ENCODE data around the gene LPIN1. TPM values are rescaled to one million over a fixed set of nuclear protein-coding genes. Genes with fewer than 3 reads are reported as not detected.

LPIN1 gene
- total RNA-seq, 1 experiment from 2014 or later: 4.4 TPM

DNA sequence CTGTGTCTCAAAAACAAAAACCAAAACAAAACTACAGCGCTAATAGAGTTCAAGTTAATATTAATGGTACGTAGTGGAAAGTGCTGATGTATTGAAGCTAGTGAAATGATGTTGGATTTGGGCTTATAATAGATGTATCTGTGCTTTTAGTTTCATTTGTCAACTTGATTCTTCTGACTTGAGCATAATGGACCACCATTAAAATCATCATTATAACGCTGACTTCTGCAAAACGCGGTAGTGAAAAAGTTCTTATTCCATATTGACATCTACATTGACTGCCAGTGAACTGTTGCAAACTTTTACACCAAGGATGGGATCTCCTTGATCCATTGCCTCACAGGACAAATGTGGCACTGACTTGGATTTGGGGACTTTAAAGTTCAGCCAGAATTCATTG is 85.0 kb downstream of the LPIN1 start:
- no peak overlapping the region for H2AFZ ChIP-seq (ENCODE audit: low read length)
- no peaks in the 10 kb centered on the region for H3K79me1 ChIP-seq (ENCODE audit: insufficient read depth, low read depth, low read length, poor library complexity, severe bottlenecking)
- no peak overlapping the region for H2BK20ac ChIP-seq (ENCODE audit: low read depth, low read length, poor library complexity, severe bottlenecking)
- no peaks in the 10 kb centered on the region for H3K9me3 ChIP-seq (ENCODE audit: control insufficient read depth, low read depth, low read length)
- H4K8ac ChIP-seq (replicated peaks; ENCODE audit: insufficient read length, low read depth, low read length): no peak overlapping the region
- H3K23me2 ChIP-seq (ENCODE audit: insufficient read length, low read depth, low read length, poor library complexity, severe bottlenecking): peaks cover 3% of the 10 kb centered on the region
- DNase-seq: no peak
- no peaks in the 10 kb centered on the region for H3K79me2 ChIP-seq (ENCODE audit: insufficient read depth, low read length)
- peak overlapping the region in 1 of 3 experiments; percentile 79; a peak in 1 of 7 replicates for H3K27ac Mint-ChIP-seq
- peaks cover 16 to 25% of the 10 kb centered on the region in 2 experiments for H3K4me1 Mint-ChIP-seq
- TF ChIP-seq, protein P1, sequence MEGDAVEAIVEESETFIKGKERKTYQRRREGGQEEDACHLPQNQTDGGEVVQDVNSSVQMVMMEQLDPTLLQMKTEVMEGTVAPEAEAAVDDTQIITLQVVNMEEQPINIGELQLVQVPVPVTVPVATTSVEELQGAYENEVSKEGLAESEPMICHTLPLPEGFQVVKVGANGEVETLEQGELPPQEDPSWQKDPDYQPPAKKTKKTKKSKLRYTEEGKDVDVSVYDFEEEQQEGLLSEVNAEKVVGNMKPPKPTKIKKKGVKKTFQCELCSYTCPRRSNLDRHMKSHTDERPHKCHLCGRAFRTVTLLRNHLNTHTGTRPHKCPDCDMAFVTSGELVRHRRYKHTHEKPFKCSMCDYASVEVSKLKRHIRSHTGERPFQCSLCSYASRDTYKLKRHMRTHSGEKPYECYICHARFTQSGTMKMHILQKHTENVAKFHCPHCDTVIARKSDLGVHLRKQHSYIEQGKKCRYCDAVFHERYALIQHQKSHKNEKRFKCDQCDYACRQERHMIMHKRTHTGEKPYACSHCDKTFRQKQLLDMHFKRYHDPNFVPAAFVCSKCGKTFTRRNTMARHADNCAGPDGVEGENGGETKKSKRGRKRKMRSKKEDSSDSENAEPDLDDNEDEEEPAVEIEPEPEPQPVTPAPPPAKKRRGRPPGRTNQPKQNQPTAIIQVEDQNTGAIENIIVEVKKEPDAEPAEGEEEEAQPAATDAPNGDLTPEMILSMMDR (conservative IDR thresholded peaks at IDR 0.05): no peak
- peaks cover 8% of the 10 kb centered on the region; the same call in 1 of the 2 replicates for H3K4me1 ChIP-seq (ENCODE audit: insufficient read depth, low read length)
- peaks cover 0 to 2% of the 10 kb centered on the region in 2 experiments; a peak in 3 of 5 replicates for H3K9me3 Mint-ChIP-seq
- no peak overlapping the region for H3K9ac ChIP-seq (ENCODE audit: extremely low read depth, insufficient read length, low read length)
- no peak overlapping the region for H3K4me3 Mint-ChIP-seq
- H2BK5ac ChIP-seq (ENCODE audit: insufficient read length, low read length): no peak overlapping the region
- no peak overlapping the region for H3K4ac ChIP-seq (ENCODE audit: low read depth, low read length)
- no peaks in the 10 kb centered on the region; the same call in 1 of the 2 replicates for H3K27me3 Mint-ChIP-seq (ENCODE audit: low read depth)
- H3K36me3 Mint-ChIP-seq (ENCODE audit: insufficient read depth in 1 of 3, low read depth in 3 of 3): 0 out of 7 replicates have a peak, but pooled peaks cover 0 to 2% (median 0%) of the 10 kb centered on the region in 3 experiments
- H4K5ac ChIP-seq (ENCODE audit: insufficient read length, low read depth, low read length): no peak overlapping the region
- no peak overlapping the region for H3K27ac ChIP-seq (ENCODE audit: insufficient read length, low read depth, low read length)
- H3T11ph ChIP-seq (ENCODE audit: low read length): no peak overlapping the region
- no peak overlapping the region for H2BK12ac ChIP-seq (ENCODE audit: insufficient read length, low read depth, low read length)
- H2BK15ac ChIP-seq (ENCODE audit: low read depth, low read length): no peak overlapping the region
- no peak overlapping the region for H3K23ac ChIP-seq (ENCODE audit: insufficient read length, low read depth, low read length)
- H4K91ac ChIP-seq (ENCODE audit: insufficient read length, low read depth, low read length): no peak overlapping the region
- WGBS (ENCODE audit: extremely low coverage, insufficient read length, low lambda C conversion rate): no CpG with 5 or more reads among the region's 5 CpGs
- H4K20me1 ChIP-seq (ENCODE audit: control insufficient read depth, insufficient read depth, insufficient read length): no peaks in the 10 kb centered on the region
- H3K27me3 ChIP-seq (ENCODE audit: insufficient read depth, low read length): no peaks in the 10 kb centered on the region
- no peak overlapping the region for H3K18ac ChIP-seq (ENCODE audit: insufficient read length, low read depth, low read length)
- H2AK5ac ChIP-seq (ENCODE audit: insufficient read length, low read length): no peak overlapping the region
- no peak overlapping the region for H3K14ac ChIP-seq (ENCODE audit: insufficient read depth, low read length)
- H2BK120ac ChIP-seq (ENCODE audit: low read depth, low read length, poor library complexity, severe bottlenecking): no peak overlapping the region
- H3K56ac ChIP-seq (ENCODE audit: insufficient read length, low read depth, low read length): no peak overlapping the region
- H3K4me2 ChIP-seq (ENCODE audit: insufficient read depth, insufficient read length, low read length): no peak overlapping the region

All from H9 (cell line).